Activated CD8-positive, alpha-beta memory T cell treated with anti-CD3 and anti-CD28 coated beads for 24 hours (primary cell): ENCODE results near the gene SPANXC.
"Not testable (repeated sequence)": the region's sequence is repeated elsewhere in the genome, so short reads cannot be mapped to it uniquely, and the experiment has no call there.

ENCODE experiments used
- DNase-seq: peaks from one replicate; pipeline ENCODE4 v3.0.0-alpha.2; 2020

The SPANXC gene

GRCh38 chrX:141242417-141242816, at the start of gene SPANXC:
Gene SPANXC (minus strand): TSS chrX:141242517. CDS start chrX:141242457, 60 bp downstream.
- DNase-seq: not testable (repeated sequence)

GRCh38 chrX:141279476-141279875, 37.2 kb upstream of the SPANXC start:
- no peak for DNase-seq

- DNase-seq: no peak
These were observed 36.0 kb upstream of the SPANXC start for GRCh38 chrX:141278306-141278705.

GRCh38 chrX:141258080-141258479, 15.8 kb upstream of the SPANXC start:
- no peak for DNase-seq

- DNase-seq: no peak
These were observed 20.7 kb downstream of the SPANXC start for GRCh38 chrX:141221611-141222010.

- no peak for DNase-seq
These were observed 21.8 kb downstream of the SPANXC start for GRCh38 chrX:141220342-141221008.

GRCh38 chrX:141214196-141214595, 28.1 kb downstream of the SPANXC start:
- DNase-seq: no peak

- DNase-seq: no peak
These were observed 40.4 kb downstream of the SPANXC start for GRCh38 chrX:141201962-141202361.
